Mesendoderm (in vitro differentiated cells): ENCODE results near the gene SNX1.

Experiments
- DNase-seq: peaks from one replicate; pipeline ENCODE4 v3.0.0; 2013
- H2AK5ac ChIP-seq: 2 replicates; pipeline ENCODE4 v1.6.1; 2013; ENCODE audit warnings: low read length, inconsistent platforms
- H2BK120ac ChIP-seq: 2 replicates; pipeline ENCODE4 v1.6.1; 2013; ENCODE audit warnings: low read depth, mild to moderate bottlenecking, low read length, moderate library complexity, mixed read lengths
- H2BK15ac ChIP-seq: replicated peaks from 2 replicates; pipeline ENCODE4 v1.6.1; 2013; ENCODE audit warnings: low read depth, mild to moderate bottlenecking, moderate library complexity
- H2BK5ac ChIP-seq: 2 replicates; pipeline ENCODE4 v1.6.1; 2013; ENCODE audit warnings: low read length, inconsistent platforms
- H3K18ac ChIP-seq: 2 replicates; pipeline ENCODE4 v1.6.1; 2013; ENCODE audit warnings: mild to moderate bottlenecking, low read length, mixed read lengths
- H3K23ac ChIP-seq: one replicate; pipeline ENCODE4 v1.6.1; 2013; ENCODE audit warnings: low read length
- H3K27ac ChIP-seq: 2 replicates; pipeline ENCODE4 v1.5.1; 2013; ENCODE audit warnings: low read depth, mild to moderate bottlenecking, inconsistent platforms, low read length, moderate library complexity
- H3K27me3 ChIP-seq: 2 replicates; pipeline ENCODE4 v1.6.1; 2013; ENCODE audit warnings: low read length, control low read depth, mild to moderate bottlenecking, inconsistent platforms; ENCODE audit not compliant: insufficient read depth, poor library complexity
- H3K36me3 ChIP-seq: 2 replicates; pipeline ENCODE4 v1.6.1; 2013; ENCODE audit warnings: low read length, inconsistent platforms; ENCODE audit not compliant: control insufficient read depth, insufficient read depth
- H3K4ac ChIP-seq: one replicate; pipeline ENCODE4 v1.6.1; 2013; ENCODE audit warnings: low read depth, mild to moderate bottlenecking, low read length, moderate library complexity
- H3K4me1 ChIP-seq: 2 replicates; pipeline ENCODE4 v1.6.1; 2013; ENCODE audit warnings: low read depth, low read length, inconsistent platforms; ENCODE audit not compliant: control insufficient read depth
- H3K4me2 ChIP-seq: 2 replicates; pipeline ENCODE4 v1.6.1; 2013; ENCODE audit warnings: low read length
- H3K4me3 ChIP-seq: 2 replicates; pipeline ENCODE4 v1.5.1; 2013; ENCODE audit warnings: mild to moderate bottlenecking, low read length
- H3K56ac ChIP-seq: one replicate; pipeline ENCODE4 v1.6.1; 2013; ENCODE audit warnings: low read length
- H3K79me1 ChIP-seq: 2 replicates; pipeline ENCODE4 v1.6.1; 2013; ENCODE audit warnings: low read length, inconsistent platforms
- H3K79me2 ChIP-seq: 2 replicates; pipeline ENCODE4 v1.6.1; 2013; ENCODE audit warnings: mild to moderate bottlenecking, low read length; ENCODE audit not compliant: control insufficient read depth, insufficient read depth
- H3K9ac ChIP-seq: 2 replicates; pipeline ENCODE4 v1.6.1; 2013; ENCODE audit warnings: low read length, inconsistent platforms
- H4K5ac ChIP-seq: one replicate; pipeline ENCODE4 v1.6.1; 2013; ENCODE audit warnings: low read length
- H4K8ac ChIP-seq: one replicate; pipeline ENCODE4 v1.6.1; 2013; ENCODE audit warnings: low read depth, mild to moderate bottlenecking, control low read depth, low read length, moderate library complexity
- WGBS: extraction: QIAGEN DNeasy Blood & Tissue Kit; methylation state at CpG from one replicate; pipeline ENCODE4 v1.1.7; 2013; ENCODE audit warnings: low lambda C conversion rate, missing lambda C conversion rate; ENCODE audit not compliant: insufficient coverage; ENCODE audit errors: extremely low coverage; 5-methylcytosine and 5-hydroxymethylcytosine counted together

SNX1 gene

GRCh38 chr15:64162478-64162868 lies 66.7 kb downstream of the SNX1 start:
- Histone ChIP-seq H2BK120ac (peak overlapping the region; percentile 3), H3K9ac (peak overlapping the region; percentile 97), H2BK5ac (peak overlapping the region; percentile 81), H3K79me1 (peaks cover 19% of the 10 kb centered on the region), H2BK15ac (no peak overlapping the region), H3K4me1 (peaks cover 3% of the 10 kb centered on the region), H3K23ac (no peak overlapping the region), H3K56ac (peak overlapping the region; percentile 97), H3K27me3 (no peaks in the 10 kb centered on the region), H3K4me2 (peak overlapping the region; percentile 50), H4K5ac (no peak overlapping the region), H3K18ac (peak overlapping the region; percentile 94), H3K4ac (peak overlapping the region; percentile 62), H2AK5ac (no peak overlapping the region), H4K8ac (no peak overlapping the region), H3K27ac (peak overlapping the region; percentile 84), H3K36me3 (peaks cover 17% of the 10 kb centered on the region), H3K4me3 (peak overlapping the region; percentile 98), H3K79me2 (peaks cover 15% of the 10 kb centered on the region)
- no peak for DNase-seq
- no CpG with 5 or more reads among the region's 21 CpGs for WGBS

- DNase-seq, result peak; percentile 99
- peak within 1 kb of the TSS; percentile 61 for H3K4me2 ChIP-seq
- H3K4ac ChIP-seq, result peak within 1 kb of the TSS; percentile 62
- H2BK5ac ChIP-seq, result peak within 1 kb of the TSS; percentile 81
- H3K9ac ChIP-seq, result peak within 1 kb of the TSS; percentile 97
- peaks cover 15% of the 10 kb centered on the region for H3K79me2 ChIP-seq
- peaks cover 13% of the 10 kb centered on the region for H3K36me3 ChIP-seq
- no peaks in the 10 kb centered on the region for H3K27me3 ChIP-seq
- H3K18ac ChIP-seq, result peak within 1 kb of the TSS; percentile 94
- peak within 1 kb of the TSS; percentile 98 for H3K4me3 ChIP-seq
- H4K8ac ChIP-seq, result no peak within 1 kb of the TSS
- no peak within 1 kb of the TSS for H2BK15ac ChIP-seq
- H3K27ac ChIP-seq, result peak within 1 kb of the TSS; percentile 84
- no peak within 1 kb of the TSS for H4K5ac ChIP-seq
- H3K56ac ChIP-seq, result peak within 1 kb of the TSS; percentile 97
- no peak within 1 kb of the TSS for H3K23ac ChIP-seq
- peaks cover 16% of the 10 kb centered on the region for H3K79me1 ChIP-seq
- no CpG with 5 or more reads among the region's 69 CpGs for WGBS
- H3K4me1 ChIP-seq, result peaks cover 3% of the 10 kb centered on the region
- H2AK5ac ChIP-seq, result no peak within 1 kb of the TSS
- peak within 1 kb of the TSS; percentile 3 for H2BK120ac ChIP-seq
These were observed 67.3 kb downstream of the SNX1 start, which contains the start of gene PPIB for GRCh38 chr15:64162869-64163658. Gene PPIB (minus strand): TSS chr15:64163022. CDS start chr15:64162986, 36 bp downstream.

GRCh38 chr15:64163659-64164362 lies 68.0 kb downstream of the SNX1 start:
- H3K4ac ChIP-seq, result no peak overlapping the region
- H3K56ac ChIP-seq, result peak overlapping the region; percentile 90
- peak overlapping the region; percentile 31 for H3K27ac ChIP-seq
- peaks cover 12% of the 10 kb centered on the region for H3K79me1 ChIP-seq
- no peak overlapping the region for H2BK120ac ChIP-seq
- peak; percentile 63 for DNase-seq
- H3K36me3 ChIP-seq, result peaks cover 5% of the 10 kb centered on the region
- H3K4me1 ChIP-seq, result peaks cover 3% of the 10 kb centered on the region
- H4K8ac ChIP-seq, result no peak overlapping the region
- peak overlapping the region; percentile 61 for H3K4me2 ChIP-seq
- H2AK5ac ChIP-seq, result no peak overlapping the region
- H2BK5ac ChIP-seq, result no peak overlapping the region
- no peaks in the 10 kb centered on the region for H3K27me3 ChIP-seq
- WGBS, result 100% methylated on average over 4 of the region's 14 CpGs
- no peak overlapping the region for H3K23ac ChIP-seq
- H3K79me2 ChIP-seq, result peaks cover 15% of the 10 kb centered on the region
- no peak overlapping the region for H3K18ac ChIP-seq
- H4K5ac ChIP-seq, result no peak overlapping the region
- no peak overlapping the region for H3K4me3 ChIP-seq
- H2BK15ac ChIP-seq, result no peak overlapping the region
- H3K9ac ChIP-seq, result peak overlapping the region; percentile 74

GRCh38 chr15:64164436-64164835 lies 68.7 kb downstream of the SNX1 start:
- Histone ChIP-seq H3K4ac (no peak overlapping the region), H3K79me2 (peaks cover 15% of the 10 kb centered on the region), H3K9ac (no peak overlapping the region), H2AK5ac (no peak overlapping the region), H3K23ac (no peak overlapping the region), H3K79me1 (peaks cover 12% of the 10 kb centered on the region), H4K5ac (no peak overlapping the region), H3K27me3 (no peaks in the 10 kb centered on the region), H3K56ac (no peak overlapping the region), H3K27ac (no peak overlapping the region), H3K36me3 (peaks cover 5% of the 10 kb centered on the region), H3K4me2 (no peak overlapping the region), H2BK5ac (no peak overlapping the region), H3K4me3 (no peak overlapping the region), H2BK120ac (no peak overlapping the region), H2BK15ac (no peak overlapping the region), H3K18ac (no peak overlapping the region), H4K8ac (no peak overlapping the region), H3K4me1 (peaks cover 3% of the 10 kb centered on the region)
- WGBS, result no CpG with 5 or more reads among the region's 4 CpGs
- no peak for DNase-seq

GRCh38 chr15:64166102-64166890 lies 70.5 kb downstream of the SNX1 start:
- H3K27me3 ChIP-seq, result no peaks in the 10 kb centered on the region
- DNase-seq, result no peak
- no CpG with 5 or more reads among the region's 5 CpGs for WGBS
- no peak overlapping the region for H4K5ac ChIP-seq
- H2BK5ac ChIP-seq, result no peak overlapping the region
- no peak overlapping the region for H3K27ac ChIP-seq
- no peak overlapping the region for H3K23ac ChIP-seq
- no peak overlapping the region for H3K4ac ChIP-seq
- H4K8ac ChIP-seq, result no peak overlapping the region
- H3K79me2 ChIP-seq, result peaks cover 9% of the 10 kb centered on the region
- H2AK5ac ChIP-seq, result no peak overlapping the region
- H3K4me2 ChIP-seq, result no peak overlapping the region
- no peak overlapping the region for H3K9ac ChIP-seq
- H3K56ac ChIP-seq, result no peak overlapping the region
- H3K18ac ChIP-seq, result no peak overlapping the region
- peaks cover 3% of the 10 kb centered on the region for H3K4me1 ChIP-seq
- no peak overlapping the region for H2BK15ac ChIP-seq
- H2BK120ac ChIP-seq, result no peak overlapping the region
- peaks cover 4% of the 10 kb centered on the region for H3K79me1 ChIP-seq
- no peaks in the 10 kb centered on the region for H3K36me3 ChIP-seq
- no peak overlapping the region for H3K4me3 ChIP-seq
